H54 (cell line): ENCODE measurements around the gene FMNL1.

Experiments used
- DNase-seq: peaks from one replicate; pipeline ENCODE4 v3.0.0; 2011; ENCODE audit warnings: low spot score, mixed read lengths; ENCODE audit not compliant: insufficient read length
- FAIRE-seq: peaks from 3 replicates; lab custom pipeline; 2011; peaks lifted over from hg19 to GRCh38; lab: Jason Lieb, UNC
- POLR2A ChIP-seq: IDR thresholded peaks from 2 replicates; pipeline ENCODE4 v1.6.1; 2011; ENCODE audit warnings: low read depth, mild to moderate bottlenecking, low read length

Gene FMNL1

DNA sequence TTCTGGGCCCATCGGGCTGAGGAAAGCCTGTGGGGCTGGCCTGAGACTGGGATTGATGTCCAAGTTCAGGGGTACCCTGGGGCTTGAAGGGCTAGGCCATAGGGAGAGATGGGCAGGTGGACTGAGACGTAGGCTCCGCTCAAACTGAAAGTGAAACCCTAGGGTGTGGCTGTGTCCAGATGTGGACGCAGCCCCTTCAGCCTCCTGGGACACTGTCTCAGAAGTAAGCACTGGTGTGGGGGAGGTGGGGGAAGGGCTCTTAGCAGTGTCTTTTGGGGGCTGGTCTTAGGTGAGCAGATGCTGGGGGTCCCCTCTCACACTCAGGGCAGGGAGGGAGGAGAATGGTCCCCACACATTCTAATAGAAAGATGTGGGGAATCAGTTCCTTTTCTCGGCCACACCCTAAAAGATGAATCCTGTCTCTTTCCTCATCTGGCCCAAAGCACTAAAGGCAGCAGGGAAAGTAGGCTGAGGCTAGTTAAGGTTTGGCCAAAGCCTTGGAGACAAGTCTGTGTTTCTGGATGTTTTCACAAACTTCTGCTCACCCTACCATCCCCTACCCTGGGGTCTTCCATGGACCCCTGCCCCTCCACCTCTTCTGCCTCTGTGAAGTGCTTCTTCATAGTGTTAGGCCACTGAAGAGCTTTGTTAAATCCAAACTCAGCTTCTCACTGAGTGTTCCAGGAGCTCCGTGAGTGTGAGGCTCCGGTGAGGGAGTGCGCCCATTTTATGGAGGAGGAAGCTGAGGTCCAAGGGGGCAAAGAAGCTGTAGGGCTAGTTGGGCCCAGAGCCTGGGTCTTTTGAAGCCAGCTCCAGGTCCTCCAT is 5.6 kb downstream of the FMNL1 start:
- no peak for FAIRE-seq
- DNase-seq, result no peak
- TF ChIP-seq POLR2A, result no peak

GRCh38 chr17:45227926-45228762 is 6.5 kb downstream of the FMNL1 start:
- FAIRE-seq, result no peak
- no peak for DNase-seq
- TF ChIP-seq POLR2A, result no peak

- peak; percentile 15 for FAIRE-seq
- TF ChIP-seq POLR2A, result no peak
Measured at GRCh38 chr17:45228763-45229539, 7.3 kb downstream of the FMNL1 start.

GRCh38 chr17:45229681-45230409 is 8.2 kb downstream of the FMNL1 start:
- no peak for FAIRE-seq
- no peak for TF ChIP-seq POLR2A
- no peak for DNase-seq

More at GRCh38 chr17:45228763-45229539, 7.3 kb downstream of the FMNL1 start:
- DNase-seq, result peak; percentile 97

- TF ChIP-seq POLR2A, result no peak
- DNase-seq (no peak), FAIRE-seq (no peak)
Measured at GRCh38 chr17:45230410-45230786, 8.7 kb downstream of the FMNL1 start.

- FAIRE-seq (no peak), DNase-seq (no peak)
- TF ChIP-seq POLR2A, result no peak
Measured at GRCh38 chr17:45230787-45231480, 9.2 kb downstream of the FMNL1 start.

DNA sequence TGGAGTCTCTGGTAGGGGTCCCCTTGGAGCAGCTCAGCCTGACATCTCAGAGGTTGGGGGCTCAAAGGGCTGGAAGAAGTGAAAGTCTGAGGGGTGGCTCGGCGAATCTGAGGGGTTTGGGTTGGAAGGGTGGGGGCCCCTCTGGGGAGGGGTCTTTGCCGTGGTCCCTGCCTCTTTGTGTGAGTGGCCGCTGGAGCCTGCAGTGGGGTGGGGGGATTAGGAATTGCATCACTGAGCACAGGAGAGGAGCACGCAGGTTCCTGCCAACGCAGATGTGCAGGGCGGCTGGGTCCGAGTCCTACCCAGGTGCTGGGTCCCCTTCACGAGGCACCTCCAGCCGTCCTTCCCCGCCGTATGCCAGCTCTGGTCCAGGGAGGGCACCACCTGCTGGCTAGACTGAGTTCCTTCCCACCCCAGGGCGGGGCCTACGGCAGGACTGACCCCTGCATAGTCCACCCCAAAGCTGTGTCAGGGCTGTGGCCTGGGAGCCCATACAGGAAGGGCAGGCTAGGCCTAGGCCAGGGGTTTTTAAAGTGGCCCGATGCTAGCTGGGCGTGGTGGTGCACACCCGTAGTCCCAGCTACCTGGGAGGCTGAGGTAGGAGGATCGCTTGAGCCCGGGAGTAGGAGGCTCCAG is 9.9 kb downstream of the FMNL1 start:
- FAIRE-seq, result no peak
- TF ChIP-seq POLR2A, result no peak
- no peak for DNase-seq

- no peak for TF ChIP-seq POLR2A
- DNase-seq, result no peak
- FAIRE-seq, result no peak
Measured at GRCh38 chr17:45232514-45233422, 11.1 kb downstream of the FMNL1 start.

DNA sequence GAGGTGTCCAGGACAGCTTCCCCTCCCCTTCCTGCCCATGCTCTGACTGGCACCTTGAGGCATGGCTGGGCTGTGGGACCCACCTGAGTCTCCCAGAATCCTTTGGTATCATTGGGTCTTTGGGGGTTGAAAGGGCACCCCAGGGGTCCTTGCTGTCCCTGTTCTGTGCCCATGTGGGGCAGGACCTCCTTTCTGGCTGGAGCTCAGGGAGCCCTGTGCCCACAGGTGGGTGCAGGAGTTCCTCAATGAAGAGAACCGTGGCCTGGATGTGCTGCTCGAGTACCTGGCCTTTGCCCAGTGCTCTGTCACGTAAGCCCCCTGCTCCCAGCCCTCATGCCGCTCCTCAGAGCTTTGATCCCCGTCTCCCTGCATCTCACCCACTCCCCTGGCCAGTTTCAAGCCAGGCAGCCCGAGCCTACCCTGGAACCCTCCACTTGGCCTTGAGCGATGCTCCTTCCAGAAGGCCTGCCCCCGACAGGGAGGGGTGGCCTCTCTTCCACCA is 11.8 kb downstream of the FMNL1 start:
- DNase-seq (no peak), FAIRE-seq (no peak)
- no peak for TF ChIP-seq POLR2A

- TF ChIP-seq POLR2A, result no peak
- DNase-seq (no peak), FAIRE-seq (no peak)
Measured at GRCh38 chr17:45234641-45235415, 13.1 kb downstream of the FMNL1 start.
